NCI-H1417 (cell line): Measurements from ENCODE around the gene COL9A2.

Experiments
- DNase-seq, 3 experiments: peaks; one replicate each; lab custom pipeline; 2025; lab: John Stamatoyannopoulos, UW

The COL9A2 gene

GRCh38 chr1:40303051-40303771 is 13.9 kb downstream of the COL9A2 start:
- DNase-seq: no peak

GRCh38 chr1:40302475-40302874 is 14.6 kb downstream of the COL9A2 start:
- no peak for DNase-seq

GRCh38 chr1:40301541-40302299 is 15.4 kb downstream of the COL9A2 start:
- no peak for DNase-seq

GRCh38 chr1:40301066-40301465 is 16.0 kb downstream of the COL9A2 start:
- DNase-seq: no peak

GRCh38 chr1:40300651-40301050 is 16.4 kb downstream of the COL9A2 start:
- no peak for DNase-seq

- DNase-seq: no peak
Observed at GRCh38 chr1:40300249-40300567, 16.9 kb downstream of the COL9A2 start.

GRCh38 chr1:40299366-40300248 is 17.5 kb downstream of the COL9A2 start:
- no peak for DNase-seq

GRCh38 chr1:40291293-40291692 is 25.8 kb downstream of the COL9A2 start:
- DNase-seq: no peak

- DNase-seq: peak in 1 of 3 experiments; percentile 60
Observed at GRCh38 chr1:40281853-40282252, 35.2 kb downstream of the COL9A2 start.

GRCh38 chr1:40276122-40276521 is 41.0 kb downstream of the COL9A2 start:
- no peak for DNase-seq

GRCh38 chr1:40274331-40274730 is 42.8 kb downstream of the COL9A2 start:
- DNase-seq: no peak

- no peak for DNase-seq
Observed at GRCh38 chr1:40273547-40274166, 43.4 kb downstream of the COL9A2 start.

GRCh38 chr1:40272653-40273213 is 44.4 kb downstream of the COL9A2 start:
- no peak for DNase-seq

GRCh38 chr1:40270152-40270834 is 46.8 kb downstream of the COL9A2 start:
- no peak for DNase-seq

- DNase-seq: no peak
Observed at GRCh38 chr1:40268211-40268610, 48.9 kb downstream of the COL9A2 start.

GRCh38 chr1:40267767-40268187 is 49.3 kb downstream of the COL9A2 start:
- no peak for DNase-seq

- no peak for DNase-seq
Observed at GRCh38 chr1:40266786-40267535, 50.1 kb downstream of the COL9A2 start.

- no peak for DNase-seq
Observed at GRCh38 chr1:40265919-40266318, 51.2 kb downstream of the COL9A2 start.

- DNase-seq: no peak
Observed at GRCh38 chr1:40265298-40265697, 51.8 kb downstream of the COL9A2 start.

- no peak for DNase-seq
Observed at GRCh38 chr1:40264354-40264781, 52.7 kb downstream of the COL9A2 start.

- no peak for DNase-seq
Observed at GRCh38 chr1:40258445-40258769, 58.7 kb downstream of the COL9A2 start.
